ENCODE results near the gene PSMD3. TPM values are rescaled to one million over a fixed set of nuclear protein-coding genes. Genes with fewer than 3 reads are reported as not detected.

Gene PSMD3
- total RNA-seq, 4 donors from 2014 or later, result 58.1 to 117 (median 84.0) TPM

DNA sequence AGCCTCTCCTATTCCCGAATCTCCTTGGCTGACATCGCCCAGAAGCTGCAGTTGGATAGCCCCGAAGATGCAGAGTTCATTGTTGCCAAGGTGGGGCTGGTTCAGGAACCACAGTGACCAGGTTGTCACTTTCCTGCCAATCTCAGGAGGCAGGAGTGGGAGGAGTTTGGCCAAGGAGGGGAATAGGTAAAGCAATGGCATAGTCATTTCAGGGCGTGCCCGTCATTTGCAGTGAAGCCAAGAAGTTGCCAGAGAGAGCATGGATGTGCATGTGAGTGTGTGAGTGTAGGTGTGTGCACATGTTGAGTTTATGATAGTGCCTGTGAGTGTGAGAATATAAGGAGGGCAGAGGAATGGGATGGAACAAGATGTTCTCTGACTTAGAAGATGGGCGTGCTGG, 14.8 kb downstream of the PSMD3 start:
- Histone ChIP-seq H3K4me3 (no peak overlapping the region), H3K9me3 (no peaks in the 10 kb centered on the region), H3K27me3 (no peaks in the 10 kb centered on the region), H3K4me1 (peaks cover 0 to 16% (median 4%) of the 10 kb centered on the region in 4 donors), H3K36me3 (peaks cover 67 to 87% (median 82%) of the 10 kb centered on the region in 4 donors), H3K27ac (replicated peaks in 1 of 4) (no peak overlapping the region)
- 94% methylated on average over 6 of the region's 6 CpGs for WGBS
- DNase-seq (ENCODE audit: extremely low spot score), result no peak
- intact Hi-C loops (cut with DNase I), result no loop called here
- TF ChIP-seq EP300 (IDR thresholded peaks at IDR 0.05) (no peak), POLR2AphosphoS5 (IDR thresholded peaks at IDR 0.05) (no peak), POLR2A (IDR thresholded peaks at IDR 0.05; ENCODE audit: low read depth) (no peak), CTCF (IDR thresholded peaks at IDR 0.05) (no peak)

- no peaks in the 10 kb centered on the region for H3K9me3 ChIP-seq
- peaks cover 60 to 80% (median 75%) of the 10 kb centered on the region in 4 donors for H3K36me3 ChIP-seq
- H3K4me1 ChIP-seq, result peaks cover 0 to 16% (median 4%) of the 10 kb centered on the region in 4 donors
- 74% methylated on average over 8 of the region's 8 CpGs for WGBS
- intact Hi-C loops (cut with DNase I), result no loop called here
- no peaks in the 10 kb centered on the region for H3K27me3 ChIP-seq
- DNase-seq (ENCODE audit: extremely low spot score), result no peak
- peak overlapping the region in 2 of 4 donors; percentile 9 to 14 for H3K27ac ChIP-seq (replicated peaks in 1 of 4)
- TF ChIP-seq EP300 (IDR thresholded peaks at IDR 0.05) (no peak), POLR2A (IDR thresholded peaks at IDR 0.05; ENCODE audit: low read depth) (no peak), CTCF (IDR thresholded peaks at IDR 0.05) (no peak), POLR2AphosphoS5 (IDR thresholded peaks at IDR 0.05) (no peak)
- no peak overlapping the region for H3K4me3 ChIP-seq
Observed at GRCh38 chr17:39996162-39996561, 15.6 kb downstream of the PSMD3 start.

DNA sequence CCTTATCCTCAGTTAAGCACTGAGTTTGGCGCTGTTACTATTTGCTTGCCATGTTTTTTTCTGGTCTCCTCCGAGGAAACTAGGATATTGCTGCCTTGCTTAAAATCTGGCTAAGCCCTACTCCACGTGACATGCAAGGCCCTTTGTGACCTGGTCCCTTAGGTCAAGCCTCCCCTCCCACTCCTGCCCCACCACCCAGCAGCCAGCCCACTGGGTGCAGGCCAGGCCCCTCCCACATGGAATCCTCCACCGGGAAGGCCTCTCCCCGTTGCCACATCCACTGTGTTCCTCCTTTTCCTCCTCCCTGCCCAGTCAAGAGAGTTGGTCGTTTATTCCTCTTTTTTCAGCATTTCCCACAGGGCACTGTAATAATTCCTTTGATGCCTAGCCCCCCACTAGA, 16.2 kb downstream of the PSMD3 start:
- WGBS, result 39% methylated on average over 6 of the region's 6 CpGs
- intact Hi-C loops (cut with DNase I), result no loop called here
- peaks cover 53 to 74% (median 69%) of the 10 kb centered on the region in 4 donors for H3K36me3 ChIP-seq
- no peaks in the 10 kb centered on the region for H3K9me3 ChIP-seq
- peaks cover 0 to 16% (median 4%) of the 10 kb centered on the region in 4 donors for H3K4me1 ChIP-seq
- H3K27me3 ChIP-seq, result no peaks in the 10 kb centered on the region
- peak overlapping the region in 3 of 4 donors; percentile 5 to 14 (median 9) for H3K27ac ChIP-seq (replicated peaks in 1 of 4)
- DNase-seq (ENCODE audit: extremely low spot score), result no peak
- TF ChIP-seq POLR2A (IDR thresholded peaks at IDR 0.05; ENCODE audit: low read depth) (no peak), EP300 (IDR thresholded peaks at IDR 0.05) (no peak), CTCF (IDR thresholded peaks at IDR 0.05) (no peak), POLR2AphosphoS5 (IDR thresholded peaks at IDR 0.05) (no peak)
- no peak overlapping the region for H3K4me3 ChIP-seq

DNA sequence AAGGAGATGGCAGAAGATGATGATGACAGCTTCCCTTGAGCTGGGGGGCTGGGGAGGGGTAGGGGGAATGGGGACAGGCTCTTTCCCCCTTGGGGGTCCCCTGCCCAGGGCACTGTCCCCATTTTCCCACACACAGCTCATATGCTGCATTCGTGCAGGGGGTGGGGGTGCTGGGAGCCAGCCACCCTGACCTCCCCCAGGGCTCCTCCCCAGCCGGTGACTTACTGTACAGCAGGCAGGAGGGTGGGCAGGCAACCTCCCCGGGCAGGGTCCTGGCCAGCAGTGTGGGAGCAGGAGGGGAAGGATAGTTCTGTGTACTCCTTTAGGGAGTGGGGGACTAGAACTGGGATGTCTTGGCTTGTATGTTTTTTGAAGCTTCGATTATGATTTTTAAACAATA, 16.9 kb downstream of the PSMD3 start:
- Histone ChIP-seq H3K9me3 (no peaks in the 10 kb centered on the region), H3K27me3 (no peaks in the 10 kb centered on the region), H3K27ac (replicated peaks in 1 of 4) (peak overlapping the region in 1 of 4 donors; percentile 7), H3K4me3 (no peak overlapping the region), H3K4me1 (peaks cover 0 to 16% (median 4%) of the 10 kb centered on the region in 4 donors), H3K36me3 (peaks cover 47 to 66% (median 61%) of the 10 kb centered on the region in 4 donors)
- TF ChIP-seq POLR2A (IDR thresholded peaks at IDR 0.05; ENCODE audit: low read depth) (no peak), POLR2AphosphoS5 (IDR thresholded peaks at IDR 0.05) (no peak), CTCF (IDR thresholded peaks at IDR 0.05) (no peak), EP300 (IDR thresholded peaks at IDR 0.05) (no peak)
- DNase-seq (ENCODE audit: extremely low spot score), result no peak
- 58% methylated on average over 4 of the region's 4 CpGs for WGBS
- intact Hi-C loops (cut with DNase I), result no loop called here

DNA sequence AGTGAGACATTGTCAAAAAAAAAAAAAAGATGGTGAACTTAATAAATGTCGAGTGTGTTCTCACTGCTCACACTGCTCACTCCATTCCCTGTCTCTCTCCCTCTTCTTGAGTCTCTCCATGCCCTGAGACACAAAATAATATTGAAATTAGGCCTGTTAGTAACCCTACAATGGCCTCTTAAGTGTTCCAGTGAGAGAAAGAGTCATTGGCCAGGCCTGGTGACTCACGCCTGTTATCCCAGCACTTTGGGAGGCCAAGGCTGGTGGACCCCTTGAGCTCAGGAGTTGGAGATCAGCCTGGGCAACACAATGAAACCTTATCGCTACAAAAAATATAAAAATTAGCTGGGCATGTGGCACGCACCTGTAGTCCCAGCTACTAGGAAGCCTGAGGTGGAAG, 18.5 kb downstream of the PSMD3 start:
- Histone ChIP-seq H3K27ac (replicated peaks in 1 of 4) (no peak overlapping the region), H3K27me3 (no peaks in the 10 kb centered on the region), H3K4me1 (peaks cover 0 to 16% (median 4%) of the 10 kb centered on the region in 4 donors), H3K36me3 (peaks cover 31 to 51% (median 46%) of the 10 kb centered on the region in 4 donors), H3K9me3 (no peaks in the 10 kb centered on the region), H3K4me3 (no peak overlapping the region)
- intact Hi-C loops (cut with DNase I), result no loop called here
- DNase-seq (ENCODE audit: extremely low spot score), result no peak
- WGBS, result 81% methylated on average over 4 of the region's 4 CpGs
- TF ChIP-seq POLR2A (IDR thresholded peaks at IDR 0.05; ENCODE audit: low read depth), result no peak
- no peak for TF ChIP-seq CTCF (IDR thresholded peaks at IDR 0.05)
- no peak for TF ChIP-seq EP300 (IDR thresholded peaks at IDR 0.05)
- TF ChIP-seq POLR2AphosphoS5 (IDR thresholded peaks at IDR 0.05), result no peak

Measured in esophagus muscularis mucosa (tissue), 4 donors.